NCI-H345 treated with DMSO at 0.1 percent for 48 hours (cell line): ENCODE results near the gene COX15.
"Not testable (repeated sequence)": the region's sequence is repeated elsewhere in the genome, so short reads cannot be mapped to it uniquely, and the experiment has no call there.

Experiments used
- DNase-seq: peaks from one replicate; lab custom pipeline; 2025; ENCODE audit not compliant: unreplicated experiment; lab: John Stamatoyannopoulos, UW

Gene COX15

DNA sequence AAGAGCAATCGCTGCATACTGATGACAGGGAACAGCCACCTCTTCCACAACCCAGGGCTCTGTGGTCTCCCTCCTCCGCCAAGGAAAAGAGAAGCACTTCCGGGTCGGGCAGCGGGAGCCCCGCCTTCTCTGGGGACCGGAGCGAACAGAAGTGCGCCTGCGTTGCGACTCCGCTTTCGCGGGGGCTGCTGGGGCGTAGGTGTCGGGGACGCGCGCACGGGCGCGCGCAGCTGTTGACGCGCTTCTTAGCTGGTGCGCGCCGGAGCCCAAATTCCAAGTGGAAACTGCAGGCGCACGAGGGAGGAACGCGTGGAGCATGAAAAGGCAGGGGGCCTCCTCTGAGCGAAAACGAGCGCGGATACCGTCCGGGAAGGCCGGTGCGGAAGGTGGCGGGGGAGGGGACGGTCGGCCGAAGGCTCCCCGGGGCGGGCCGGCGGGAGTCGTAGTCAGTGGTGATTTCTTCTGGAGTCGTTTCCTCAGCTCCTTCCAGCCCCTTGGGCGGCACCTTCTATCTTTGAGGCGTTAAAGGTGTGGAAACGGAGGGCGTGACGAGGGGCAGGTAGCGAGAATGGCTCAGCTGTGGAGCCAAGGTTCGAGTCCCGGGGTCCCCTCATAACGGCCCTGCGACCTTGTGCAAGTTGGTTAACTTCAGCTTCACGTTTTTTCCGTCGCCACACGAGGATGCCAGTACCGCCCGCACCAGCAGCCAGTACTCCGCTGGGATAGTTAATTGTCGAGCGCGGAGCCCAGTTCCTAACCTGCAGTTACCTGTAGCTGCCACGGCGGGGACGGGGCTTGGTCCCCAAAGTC, at the start of gene COX15, which contains the start of gene CUTC:
TSS of gene COX15 (minus strand) at position 95 of the 810 bp plus-strand sequence. CDS start at position 17, 78 bp downstream.
TSS of gene CUTC (plus strand) at position 202 of the 810 bp plus-strand sequence. CDS start at position 317, 115 bp downstream.
- DNase-seq: peak; percentile 72

DNA sequence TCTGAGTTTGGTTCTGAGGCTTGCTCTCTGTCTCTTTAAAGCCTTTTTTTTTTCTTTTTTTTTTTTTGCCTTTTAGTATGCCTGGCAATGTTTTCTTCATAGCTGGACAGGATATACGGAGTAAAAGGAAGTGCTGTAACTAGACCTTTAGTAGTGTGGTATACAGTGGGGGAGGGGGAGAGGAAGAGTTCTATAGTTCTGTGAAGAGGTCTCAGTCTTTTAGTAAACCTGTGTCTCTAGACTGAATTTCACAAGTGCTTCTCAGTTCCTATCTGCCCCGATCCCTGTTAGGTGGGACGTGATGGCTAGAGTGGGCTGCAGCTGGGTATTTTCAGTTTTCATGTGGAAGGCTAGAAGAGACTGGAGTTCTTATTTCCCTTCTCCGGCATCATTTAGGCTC, 47.4 kb upstream of the COX15 start:
- DNase-seq: no peak

DNA sequence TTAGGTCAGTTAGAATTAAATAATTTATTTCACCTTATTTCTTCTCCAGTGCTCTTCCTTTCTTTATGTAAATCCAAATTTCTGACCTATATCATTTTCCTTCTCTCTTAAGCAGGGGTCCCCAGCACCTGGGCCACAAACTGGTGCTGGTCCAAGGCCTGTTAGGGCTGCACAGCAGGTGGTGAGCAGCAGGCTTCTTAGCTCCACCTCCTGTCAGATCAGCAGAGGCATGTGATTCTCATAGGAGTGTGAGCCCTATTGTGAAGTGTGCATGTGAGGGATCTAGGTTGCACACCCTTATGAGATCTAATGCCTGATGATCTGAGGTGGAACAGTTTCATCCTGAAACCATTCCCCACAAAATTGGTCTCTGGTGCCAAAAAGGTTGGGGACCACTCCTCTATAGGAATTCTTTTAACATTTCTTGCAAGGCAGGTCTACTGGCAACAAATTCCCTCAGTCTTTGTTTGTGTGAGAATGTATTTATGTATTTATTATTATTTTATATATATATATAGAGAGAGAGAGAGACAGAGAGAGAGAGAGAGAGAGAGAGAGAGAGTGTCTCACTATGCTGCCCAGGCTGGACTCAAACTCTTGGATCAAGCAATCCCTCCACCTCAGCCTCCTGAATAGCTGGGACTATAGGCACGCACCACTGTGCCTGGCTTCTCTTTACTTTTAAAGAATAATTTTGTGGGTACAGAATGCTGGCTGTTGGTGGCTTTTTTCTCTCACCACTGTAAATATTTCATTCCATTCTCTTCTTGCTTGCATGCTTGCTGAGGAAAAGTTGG, 46.2 kb upstream of the COX15 start:
- DNase-seq: no peak

- DNase-seq: no peak
Measured at GRCh38 chr10:99775850-99776249, 43.9 kb upstream of the COX15 start.

GRCh38 chr10:99770408-99771045, 38.6 kb upstream of the COX15 start:
- no peak for DNase-seq

GRCh38 chr10:99769706-99770105, 37.8 kb upstream of the COX15 start:
- no peak for DNase-seq

DNA sequence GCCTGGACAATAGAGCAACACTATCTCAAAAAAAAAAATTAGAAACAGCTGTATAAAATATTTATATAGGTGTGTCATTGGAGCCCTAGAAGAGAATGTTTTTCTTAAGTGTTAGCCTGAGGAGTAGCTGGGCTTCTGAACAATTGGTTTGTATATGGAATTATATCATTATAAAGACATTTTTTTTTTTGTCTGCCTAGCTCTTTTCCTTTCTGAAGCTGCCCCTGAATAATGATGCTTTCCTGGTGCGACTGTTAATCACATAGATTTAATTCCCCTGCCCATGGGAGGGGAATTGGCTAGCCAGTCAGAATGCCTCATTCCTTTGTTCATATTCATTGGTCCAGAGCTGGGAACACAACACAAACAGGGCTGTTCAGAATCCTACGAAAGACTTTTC, 36.6 kb upstream of the COX15 start:
- no peak for DNase-seq

DNA sequence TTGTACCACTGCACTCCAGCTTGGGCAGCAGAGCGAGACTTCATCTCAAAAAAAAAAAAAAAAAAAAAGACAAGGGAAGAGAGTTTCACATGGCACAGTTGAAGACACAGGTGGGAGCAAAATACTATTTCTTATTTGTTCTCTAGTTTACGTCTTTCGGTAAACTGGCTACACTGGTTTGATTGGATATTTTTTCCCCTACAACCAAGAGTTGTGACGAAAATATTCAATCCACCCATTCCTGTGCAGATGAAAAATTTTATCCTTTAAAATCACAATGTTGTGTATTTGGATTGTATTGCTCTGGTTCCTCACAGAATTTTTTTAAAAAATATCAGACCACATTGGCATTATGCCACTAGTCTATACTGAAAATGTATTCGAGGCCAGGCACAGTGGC, 36.0 kb upstream of the COX15 start:
- no peak for DNase-seq

- no peak for DNase-seq
Measured at GRCh38 chr10:99766302-99766681, 34.4 kb upstream of the COX15 start.

GRCh38 chr10:99765672-99766301, 33.9 kb upstream of the COX15 start:
- DNase-seq: no peak

GRCh38 chr10:99761365-99761764, 29.4 kb upstream of the COX15 start:
- no peak for DNase-seq

- DNase-seq: no peak
Measured at GRCh38 chr10:99760321-99760720, 28.4 kb upstream of the COX15 start.

DNA sequence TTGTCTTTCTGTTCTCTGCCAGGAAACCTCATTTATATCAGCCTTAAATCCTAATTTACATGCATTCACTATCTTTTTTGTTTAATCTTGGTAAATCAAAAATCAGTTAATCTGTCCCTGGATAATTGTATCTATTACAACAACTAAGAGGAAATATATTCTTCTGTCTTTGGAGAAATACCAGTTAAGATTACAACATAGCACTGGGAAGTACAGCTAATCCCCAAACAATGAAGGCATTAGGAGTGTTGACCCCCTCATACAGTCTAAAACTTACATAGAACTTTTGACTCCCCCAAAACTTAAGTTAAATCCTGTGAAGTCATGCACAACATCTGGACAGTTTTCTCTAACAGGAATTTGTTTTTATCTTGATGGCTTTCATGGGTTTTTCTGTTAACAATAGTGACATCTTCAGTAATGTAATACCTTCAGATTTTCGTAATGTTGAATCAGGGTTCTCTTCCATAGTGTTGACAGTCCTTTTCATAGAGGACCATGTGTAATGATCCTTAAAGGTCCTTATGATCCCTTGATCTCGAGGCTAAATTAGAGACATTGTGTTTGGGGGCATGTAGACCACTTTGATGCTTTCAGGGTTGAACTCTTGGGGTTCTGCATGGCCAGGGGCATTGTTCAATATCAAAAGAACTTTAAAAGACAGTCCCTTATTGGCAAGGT, 26.4 kb upstream of the COX15 start:
- DNase-seq: no peak

GRCh38 chr10:99756159-99756558, 24.2 kb upstream of the COX15 start:
- no peak for DNase-seq

GRCh38 chr10:99754670-99755069, 22.7 kb upstream of the COX15 start:
- no peak for DNase-seq

GRCh38 chr10:99750641-99751040, 18.7 kb upstream of the COX15 start:
- DNase-seq: no peak

DNA sequence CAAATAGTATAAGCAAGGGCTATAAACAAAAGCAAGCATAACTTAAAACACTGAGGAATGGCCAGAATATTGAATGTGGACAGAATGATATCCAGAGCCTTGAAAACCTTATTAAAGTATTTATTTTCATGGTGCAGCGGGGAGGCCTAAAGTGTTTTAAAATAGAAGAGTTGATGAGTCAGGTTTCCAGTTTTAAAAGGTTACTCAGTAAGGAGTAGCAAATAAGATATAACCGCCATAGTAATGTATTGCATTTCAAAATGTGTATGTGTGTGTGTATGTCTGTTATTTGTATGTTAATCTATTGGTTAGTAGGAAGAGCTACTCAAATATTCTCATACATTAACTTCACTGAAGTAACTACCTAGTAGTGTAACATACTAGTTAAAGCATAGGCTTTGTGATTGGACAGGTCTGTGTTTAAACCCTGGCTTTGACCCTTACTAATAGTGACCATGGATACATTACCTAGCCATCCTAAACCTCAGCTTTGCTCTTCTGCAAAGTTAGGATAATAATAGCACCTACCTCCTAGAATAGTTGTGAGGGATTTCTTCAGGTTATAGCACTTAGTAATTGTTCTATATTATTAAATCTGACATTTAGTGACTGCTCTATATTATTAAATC, 17.0 kb upstream of the COX15 start:
- no peak for DNase-seq

GRCh38 chr10:99746166-99746565, 14.2 kb upstream of the COX15 start:
- DNase-seq: not testable (repeated sequence)

DNA sequence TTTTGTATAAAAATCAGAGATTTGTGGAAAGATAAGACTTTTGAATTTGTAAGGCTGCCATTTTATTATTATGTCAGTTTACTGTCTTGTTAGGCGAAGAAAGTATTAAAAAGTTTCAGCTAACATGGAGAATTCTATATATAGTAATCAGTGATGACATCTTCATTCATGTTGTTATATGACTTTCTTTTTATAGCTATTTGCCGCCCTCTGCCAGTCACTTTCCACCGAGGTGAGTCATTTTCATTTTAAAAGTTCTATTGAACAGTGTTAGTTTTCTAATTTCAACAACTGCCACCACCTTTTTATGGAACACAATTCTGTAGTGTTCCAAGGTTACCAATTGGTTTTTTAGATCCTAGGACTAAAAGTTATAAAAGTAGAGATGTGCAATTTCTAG, 11.9 kb upstream of the COX15 start:
- no peak for DNase-seq

DNA sequence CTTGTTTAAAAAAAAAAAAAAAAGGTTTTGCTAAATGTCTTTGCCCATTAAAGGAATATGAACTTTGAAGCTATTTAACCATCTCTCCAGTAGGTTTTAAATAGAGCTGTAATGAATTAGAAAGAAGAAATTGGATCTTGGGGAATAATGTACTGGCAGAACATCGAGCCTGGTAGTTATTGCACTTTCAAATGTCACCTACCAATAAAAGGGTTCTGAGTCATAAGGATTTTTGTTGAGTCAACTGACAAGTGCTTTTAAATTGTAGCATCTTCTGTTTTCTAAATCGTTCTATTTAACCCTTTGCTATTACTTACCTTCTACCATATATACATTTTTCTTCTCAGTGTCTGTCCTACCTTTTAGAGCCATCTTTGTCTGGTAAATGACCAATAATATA, 10.8 kb upstream of the COX15 start:
- no peak for DNase-seq
